ENCODE measurements around the gene FARP1. TPM values are rescaled to one million over a fixed set of nuclear protein-coding genes. Genes with fewer than 3 reads are reported as not detected.

Gene FARP1
- total RNA-seq, 2 experiments from 2014 or later: not detected

DNA sequence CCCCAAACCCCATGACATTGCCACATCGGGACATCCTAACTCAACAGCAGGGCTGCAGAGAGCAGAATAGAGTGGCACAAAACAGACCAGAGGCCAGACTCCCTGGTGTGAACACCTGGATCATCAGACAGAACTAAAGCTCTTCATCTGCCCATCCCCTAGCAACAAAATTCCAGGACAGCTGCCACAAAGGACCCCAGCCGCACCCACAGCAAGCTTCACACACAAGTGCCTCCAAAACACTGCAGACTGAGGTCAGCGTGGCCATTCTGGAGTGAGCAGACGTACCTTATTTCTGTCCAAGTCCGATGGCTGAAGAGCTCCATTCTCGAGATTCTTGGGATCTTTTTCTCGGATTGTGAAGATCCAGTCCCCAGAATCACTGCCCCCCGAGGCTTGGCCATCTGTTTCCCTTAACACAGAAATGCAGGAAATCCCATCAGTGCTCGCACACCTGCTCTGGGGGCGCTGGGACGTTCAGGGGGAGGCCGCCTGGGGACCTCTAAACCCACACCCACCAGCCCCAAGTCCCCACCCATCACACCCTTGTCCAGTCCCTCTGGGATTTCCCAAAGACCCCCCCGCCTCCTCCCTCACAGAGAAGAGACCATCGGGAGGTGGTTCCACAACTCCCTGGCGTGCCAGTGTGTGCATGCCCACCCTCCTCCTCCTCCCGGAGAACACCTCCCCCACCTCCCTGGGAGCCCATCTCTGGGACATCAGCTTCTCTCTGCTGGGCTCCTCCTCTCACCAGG lies 318.8 kb downstream of the FARP1 start:
- no peak overlapping the region for H2AFZ ChIP-seq (ENCODE audit: low read length)
- no peaks in the 10 kb centered on the region for H3K79me2 ChIP-seq (ENCODE audit: insufficient read depth, low read depth, low read length)
- no peak overlapping the region for H3K27ac ChIP-seq (ENCODE audit: low read depth, low read length, poor library complexity, severe bottlenecking)
- ChIA-PET POLR2A (no interaction called here), CTCF (ENCODE audit: unreplicated experiment) (no interaction called here)
- TF ChIP-seq, protein P1, sequence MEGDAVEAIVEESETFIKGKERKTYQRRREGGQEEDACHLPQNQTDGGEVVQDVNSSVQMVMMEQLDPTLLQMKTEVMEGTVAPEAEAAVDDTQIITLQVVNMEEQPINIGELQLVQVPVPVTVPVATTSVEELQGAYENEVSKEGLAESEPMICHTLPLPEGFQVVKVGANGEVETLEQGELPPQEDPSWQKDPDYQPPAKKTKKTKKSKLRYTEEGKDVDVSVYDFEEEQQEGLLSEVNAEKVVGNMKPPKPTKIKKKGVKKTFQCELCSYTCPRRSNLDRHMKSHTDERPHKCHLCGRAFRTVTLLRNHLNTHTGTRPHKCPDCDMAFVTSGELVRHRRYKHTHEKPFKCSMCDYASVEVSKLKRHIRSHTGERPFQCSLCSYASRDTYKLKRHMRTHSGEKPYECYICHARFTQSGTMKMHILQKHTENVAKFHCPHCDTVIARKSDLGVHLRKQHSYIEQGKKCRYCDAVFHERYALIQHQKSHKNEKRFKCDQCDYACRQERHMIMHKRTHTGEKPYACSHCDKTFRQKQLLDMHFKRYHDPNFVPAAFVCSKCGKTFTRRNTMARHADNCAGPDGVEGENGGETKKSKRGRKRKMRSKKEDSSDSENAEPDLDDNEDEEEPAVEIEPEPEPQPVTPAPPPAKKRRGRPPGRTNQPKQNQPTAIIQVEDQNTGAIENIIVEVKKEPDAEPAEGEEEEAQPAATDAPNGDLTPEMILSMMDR (conservative IDR thresholded peaks at IDR 0.05; ENCODE audit: low read length): no peak
- TF ChIP-seq EZH2phosphoT487 (IDR thresholded peaks at IDR 0.05; ENCODE audit: borderline replicate concordance, low read depth, low read length): no peak
- no peaks in the 10 kb centered on the region for H3K9me3 ChIP-seq (ENCODE audit: low read length)
- no peak overlapping the region for H3K4me3 ChIP-seq (ENCODE audit: low read depth, low read length, poor library complexity, severe bottlenecking)
- H3K9me2 ChIP-seq (ENCODE audit: insufficient read depth, low read length): no peaks in the 10 kb centered on the region
- no TSS peak for BruUV-seq (replicated peaks)
- no peaks in the 10 kb centered on the region for H4K20me1 ChIP-seq (ENCODE audit: insufficient read depth, low read length)
- peaks cover 44% of the 10 kb centered on the region for H3K36me3 ChIP-seq (ENCODE audit: insufficient read depth, low read length)
- intact Hi-C loops (cut with micrococcal nuclease; ENCODE audit: unreplicated experiment): no loop called here
- no peak for DNase-seq (ENCODE audit: low spot score)
- H3K4me1 ChIP-seq (ENCODE audit: insufficient read depth, low read length, poor library complexity, severe bottlenecking): no peaks in the 10 kb centered on the region
- H3K4me2 ChIP-seq (ENCODE audit: low read length): no peak overlapping the region

DNA sequence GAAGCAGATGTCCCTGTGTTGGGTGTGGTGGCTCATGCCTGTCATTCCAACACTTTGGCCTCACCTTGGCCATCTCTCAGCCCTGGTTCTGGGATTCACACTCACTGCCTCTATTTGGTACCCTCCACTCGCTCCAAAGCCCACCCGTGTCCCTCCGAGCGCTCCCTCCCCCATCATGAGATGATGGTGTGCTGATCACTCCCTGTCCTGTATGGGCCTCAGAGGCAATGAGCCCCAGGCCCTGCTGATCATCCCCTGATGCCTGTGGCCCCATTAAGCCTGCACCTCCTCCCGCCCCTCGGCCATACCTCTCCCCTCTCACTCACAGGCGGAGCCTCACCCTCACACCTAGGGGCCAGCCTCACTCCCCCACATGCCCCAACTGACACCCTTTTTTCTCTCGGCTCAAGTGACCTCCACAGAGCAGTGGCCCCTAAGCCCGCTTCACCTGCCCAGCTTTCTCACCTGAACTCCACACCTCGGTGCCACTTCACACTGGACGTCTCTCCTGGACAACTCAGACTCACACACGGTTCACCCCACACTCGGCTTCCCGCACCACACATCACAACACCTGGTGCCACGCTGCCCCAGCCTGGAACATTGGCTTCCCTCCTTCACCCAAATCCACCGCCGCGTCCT lies 319.5 kb downstream of the FARP1 start:
- Histone ChIP-seq H3K9me3 (ENCODE audit: low read length) (no peaks in the 10 kb centered on the region), H3K36me3 (ENCODE audit: insufficient read depth, low read length) (peaks cover 46% of the 10 kb centered on the region), H3K4me3 (ENCODE audit: low read depth, low read length, poor library complexity, severe bottlenecking) (no peak overlapping the region), H2AFZ (ENCODE audit: low read length) (no peak overlapping the region), H3K4me1 (ENCODE audit: insufficient read depth, low read length, poor library complexity, severe bottlenecking) (no peaks in the 10 kb centered on the region), H3K4me2 (ENCODE audit: low read length) (no peak overlapping the region), H3K79me2 (ENCODE audit: insufficient read depth, low read depth, low read length) (no peaks in the 10 kb centered on the region), H4K20me1 (ENCODE audit: insufficient read depth, low read length) (no peaks in the 10 kb centered on the region), H3K27ac (ENCODE audit: low read depth, low read length, poor library complexity, severe bottlenecking) (no peak overlapping the region), H3K9me2 (ENCODE audit: insufficient read depth, low read length) (no peaks in the 10 kb centered on the region)
- no TSS peak for BruUV-seq (replicated peaks)
- ChIA-PET CTCF (ENCODE audit: unreplicated experiment) (no interaction called here), POLR2A (no interaction called here)
- intact Hi-C loops (cut with micrococcal nuclease; ENCODE audit: unreplicated experiment): no loop called here
- TF ChIP-seq, protein P1 (conservative IDR thresholded peaks at IDR 0.05; ENCODE audit: low read length): no peak
- no peak for TF ChIP-seq EZH2phosphoT487 (IDR thresholded peaks at IDR 0.05; ENCODE audit: borderline replicate concordance, low read depth, low read length)
- DNase-seq (ENCODE audit: low spot score): no peak

DNA sequence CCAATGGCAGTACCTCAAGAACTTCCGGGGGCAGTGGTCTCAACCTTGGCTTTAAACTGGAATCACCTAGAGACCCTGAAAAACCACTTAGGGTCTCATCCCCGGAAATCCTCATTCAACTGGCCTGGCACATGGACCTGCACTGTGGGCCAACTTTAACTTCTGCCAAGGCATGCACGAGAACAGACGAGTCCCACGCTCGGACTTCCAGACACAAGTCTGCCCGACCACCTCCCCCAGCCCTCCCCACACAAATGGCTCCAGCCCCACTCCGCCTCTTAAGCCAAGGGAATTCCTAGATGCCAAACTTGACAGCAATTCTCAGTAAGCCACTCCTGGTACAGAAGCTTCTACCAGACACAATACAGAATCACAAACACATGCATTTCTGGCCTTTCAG lies 320.1 kb downstream of the FARP1 start:
- Histone ChIP-seq H3K27ac (ENCODE audit: low read depth, low read length, poor library complexity, severe bottlenecking) (no peak overlapping the region), H2AFZ (ENCODE audit: low read length) (no peak overlapping the region), H4K20me1 (ENCODE audit: insufficient read depth, low read length) (no peaks in the 10 kb centered on the region), H3K36me3 (ENCODE audit: insufficient read depth, low read length) (peaks cover 42% of the 10 kb centered on the region), H3K4me3 (ENCODE audit: low read depth, low read length, poor library complexity, severe bottlenecking) (no peak overlapping the region), H3K9me2 (ENCODE audit: insufficient read depth, low read length) (no peaks in the 10 kb centered on the region), H3K4me2 (ENCODE audit: low read length) (no peak overlapping the region), H3K4me1 (ENCODE audit: insufficient read depth, low read length, poor library complexity, severe bottlenecking) (no peaks in the 10 kb centered on the region), H3K9me3 (ENCODE audit: low read length) (no peaks in the 10 kb centered on the region), H3K79me2 (ENCODE audit: insufficient read depth, low read depth, low read length) (no peaks in the 10 kb centered on the region)
- ChIA-PET CTCF (ENCODE audit: unreplicated experiment) (no interaction called here), POLR2A (no interaction called here)
- no peak for DNase-seq (ENCODE audit: low spot score)
- intact Hi-C loops (cut with micrococcal nuclease; ENCODE audit: unreplicated experiment): no loop called here
- TF ChIP-seq, protein P1 (conservative IDR thresholded peaks at IDR 0.05; ENCODE audit: low read length): no peak
- no peak for TF ChIP-seq EZH2phosphoT487 (IDR thresholded peaks at IDR 0.05; ENCODE audit: borderline replicate concordance, low read depth, low read length)
- BruUV-seq (replicated peaks): no TSS peak
